Inferior parietal cortex (tissue), 1 donor: ENCODE measurements around the gene NDNF.

Experiments
- DNase-seq: peaks from one replicate; pipeline ENCODE4 v3.0.0-alpha.2; 2016; ENCODE audit errors: extremely low spot score

Gene NDNF

GRCh38 chr4:121070696-121071639 is 1.4 kb downstream of the NDNF start:
- DNase-seq: no peak

- no peak for DNase-seq
These were observed 2.1 kb downstream of the NDNF start for GRCh38 chr4:121070274-121070673.

GRCh38 chr4:121069430-121069829 is 2.9 kb downstream of the NDNF start:
- no peak for DNase-seq

- no peak for DNase-seq
These were observed 7.9 kb downstream of the NDNF start for GRCh38 chr4:121064482-121064881.

- DNase-seq: no peak
These were observed 9.8 kb downstream of the NDNF start for GRCh38 chr4:121062521-121062920.

- no peak for DNase-seq
These were observed 10.5 kb downstream of the NDNF start for GRCh38 chr4:121061861-121062260.

- no peak for DNase-seq
These were observed 11.1 kb downstream of the NDNF start for GRCh38 chr4:121061215-121061614.

- no peak for DNase-seq
These were observed 14.8 kb downstream of the NDNF start for GRCh38 chr4:121057466-121057922.

- no peak for DNase-seq
These were observed 16.3 kb downstream of the NDNF start for GRCh38 chr4:121056066-121056465.

GRCh38 chr4:121054373-121054772 is 18.0 kb downstream of the NDNF start:
- DNase-seq: no peak

GRCh38 chr4:121053601-121054143 is 18.7 kb downstream of the NDNF start:
- DNase-seq: no peak

- no peak for DNase-seq
These were observed 22.0 kb downstream of the NDNF start for GRCh38 chr4:121050300-121050699.

- no peak for DNase-seq
These were observed 23.2 kb downstream of the NDNF start for GRCh38 chr4:121049072-121049599.

GRCh38 chr4:121048165-121048564 is 24.2 kb downstream of the NDNF start:
- no peak for DNase-seq

- DNase-seq: no peak
These were observed 30.8 kb downstream of the NDNF start for GRCh38 chr4:121041307-121042090.

GRCh38 chr4:121034017-121034416 is 38.3 kb downstream of the NDNF start:
- peak; percentile 10 for DNase-seq

GRCh38 chr4:121030711-121031110 is 41.6 kb downstream of the NDNF start:
- DNase-seq: no peak

- DNase-seq: peak; percentile 15
These were observed 42.2 kb downstream of the NDNF start for GRCh38 chr4:121030131-121030530.

- DNase-seq: no peak
These were observed 46.3 kb downstream of the NDNF start for GRCh38 chr4:121026034-121026433.

GRCh38 chr4:121025540-121025939 is 46.8 kb downstream of the NDNF start:
- DNase-seq: no peak

GRCh38 chr4:121018543-121018942 is 53.8 kb downstream of the NDNF start:
- no peak for DNase-seq

GRCh38 chr4:121016611-121017010 is 55.7 kb downstream of the NDNF start:
- no peak for DNase-seq
